Gastroesophageal sphincter (tissue), 4 donors: Measurements from ENCODE around the gene CASP10. TPM values are rescaled to one million over a fixed set of nuclear protein-coding genes. Genes with fewer than 3 reads are reported as not detected.

Experiments used
- ATAC-seq: fragments of 150-250 bp; one replicate; pipeline ENCODE4 v1.9.1; 2016; ENCODE audit warnings: mild to moderate bottlenecking, moderate library complexity
- H3K27ac ChIP-seq, 4 donors: fragments of 200-600 bp; sonication (generic) in 3 of 4; 1 replicate in 3 of 4; 2 replicates in 1 of 4; pipeline ENCODE4 v1.5.1; 2016 to 2019
- H3K27me3 ChIP-seq: fragments of 200-600 bp; sonication (generic); one replicate; pipeline ENCODE4 v1.5.1; 2019
- H3K36me3 ChIP-seq, 2 donors: fragments of 200-600 bp; sonication (generic); one replicate each; pipeline ENCODE4 v1.5.1; 2019; ENCODE audit warnings: control low read depth in 1 of 2
- H3K4me1 ChIP-seq, 3 donors: fragments of 200-600 bp; sonication (generic); 1 replicate in 2 of 3; 2 replicates in 1 of 3; pipeline ENCODE4 v1.5.1; 2016 to 2019; ENCODE audit warnings: control low read depth in 2 of 3
- H3K4me3 ChIP-seq, 2 donors: fragments of 200-600 bp; sonication (generic); one replicate each; pipeline ENCODE4 v1.5.1; 2019; ENCODE audit warnings: mild to moderate bottlenecking in 1 of 2, moderate library complexity in 1 of 2
- H3K9me3 ChIP-seq, 3 donors: fragments of 200-600 bp; sonication (generic); one replicate each; pipeline ENCODE4 v1.5.1; 2017 to 2019; ENCODE audit warnings: control low read depth in 2 of 3
- CTCF ChIP-seq, 4 experiments: fragments of 200-600 bp in 2 of 4; fragments of 450-650 bp in 2 of 4; sonication (generic) in 1 of 4; IDR thresholded peaks; one replicate each; pipeline ENCODE4 v1.5.1; 2017 to 2019; ENCODE audit warnings: antibody characterized with exemption in 4 of 4, mild to moderate bottlenecking in 2 of 4, moderate library complexity in 2 of 4
- EP300 ChIP-seq: sonication (generic); formaldehyde crosslinking; IDR thresholded peaks from one replicate; pipeline ENCODE4 v1.6.1; 2017; ENCODE audit warnings: antibody characterized with exemption, mild to moderate bottlenecking
- POLR2A ChIP-seq, 2 donors: fragments of 450-650 bp; IDR thresholded peaks; one replicate each; pipeline ENCODE4 v1.6.1; 2017; ENCODE audit warnings: antibody characterized with exemption in 2 of 2, mild to moderate bottlenecking in 2 of 2, moderate library complexity in 1 of 2
- POLR2AphosphoS5 ChIP-seq: sonication (generic); formaldehyde crosslinking; IDR thresholded peaks from one replicate; pipeline ENCODE4 v1.6.1; 2017; ENCODE audit warnings: antibody characterized with exemption
- WGBS, 2 donors: methylation state at CpG; one replicate each; pipeline ENCODE4 v1.1.5; 2018; ENCODE audit warnings: low coverage in 1 of 2; 5-methylcytosine and 5-hydroxymethylcytosine counted together
- total RNA-seq, 4 donors: library from RNA; depleted of rRNA; stranded (reverse); fragments of >200 nt; gene quantifications; one replicate each; pipeline ENCODE4 v1.1.0, GENCODE V29; 2016

The CASP10 gene
- total RNA-seq, 4 donors from 2014 or later, result 2.6 to 7.5 (median 6.3) TPM

GRCh38 chr2:201258666-201259615 is 76.0 kb downstream of the CASP10 start:
- ATAC-seq, result no peak
- 26 to 37% methylated on average over 10 to 15 of the region's 15 CpGs for WGBS, 2 donors

GRCh38 chr2:201260302-201260800 is 77.4 kb downstream of the CASP10 start, which contains the start of gene CASP8:
Gene CASP8, plus strand, starts transcription at chr2:201260536. Its CDS starts 5,951 bp downstream, at chr2:201266487.
- TF ChIP-seq EP300, result no peak
- TF ChIP-seq POLR2A (IDR thresholded peaks at IDR 0.05), result peak in 1 of 2 donors; percentile 18
- TF ChIP-seq CTCF (IDR thresholded peaks at IDR 0.05), result no peak
- peak; percentile 9 for TF ChIP-seq POLR2AphosphoS5
- H3K36me3 ChIP-seq, result no peaks in the 10 kb centered on the region
- H3K27me3 ChIP-seq, result no peaks in the 10 kb centered on the region
- H3K27ac ChIP-seq, result peak within 1 kb of the TSS in 3 of 4 donors; percentile 15 to 48 (median 21)
- H3K4me3 ChIP-seq, result peak within 1 kb of the TSS in 1 of 2 donors; percentile 67
- 83% methylated on average over 4 of the region's 10 CpGs; no CpG with 5 or more reads in 1 of the 2 donors for WGBS, 2 donors
- peaks cover 0 to 40% (median 11%) of the 10 kb centered on the region in 3 donors for H3K4me1 ChIP-seq
- H3K9me3 ChIP-seq, result no peaks in the 10 kb centered on the region
- peak; percentile 32 for ATAC-seq

More at GRCh38 chr2:201258666-201259615, 76.0 kb downstream of the CASP10 start:
- no peaks in the 10 kb centered on the region for H3K36me3 ChIP-seq
- H3K27ac ChIP-seq, result peak overlapping the region; percentile 73 to 88 (median 86)
- no peaks in the 10 kb centered on the region for H3K9me3 ChIP-seq
- H3K27me3 ChIP-seq, result no peaks in the 10 kb centered on the region
- H3K4me3 ChIP-seq, result peak overlapping the region; percentile 48 to 67
- H3K4me1 ChIP-seq, result peaks cover 0 to 50% (median 11%) of the 10 kb centered on the region in 3 donors
- TF ChIP-seq EP300 (no peak), POLR2AphosphoS5 (no peak), POLR2A (IDR thresholded peaks at IDR 0.05) (no peak), CTCF (IDR thresholded peaks at IDR 0.05) (peak in 1 of 4 experiments; percentile 31)

GRCh38 chr2:201261471-201261870 is 78.5 kb downstream of the CASP10 start:
- Histone ChIP-seq H3K27me3 (no peaks in the 10 kb centered on the region), H3K27ac (no peak overlapping the region), H3K9me3 (no peaks in the 10 kb centered on the region), H3K4me1 (peaks cover 0 to 40% (median 11%) of the 10 kb centered on the region in 3 donors), H3K36me3 (peaks cover 0 to 2% of the 10 kb centered on the region in 2 donors), H3K4me3 (peak overlapping the region in 1 of 2 donors; percentile 24)
- no peak for ATAC-seq
- 73 to 86% methylated on average over 8 of the region's 9 CpGs for WGBS, 2 donors
- TF ChIP-seq EP300, result no peak
- no peak for TF ChIP-seq CTCF (IDR thresholded peaks at IDR 0.05)
- no peak for TF ChIP-seq POLR2A (IDR thresholded peaks at IDR 0.05)
- no peak for TF ChIP-seq POLR2AphosphoS5

- H3K9me3 ChIP-seq, result no peaks in the 10 kb centered on the region
- peaks cover 0 to 7% of the 10 kb centered on the region in 2 donors for H3K36me3 ChIP-seq
- H3K27ac ChIP-seq, result no peak overlapping the region
- ATAC-seq, result no peak
- 51 to 61% methylated on average over 2 of the region's 2 CpGs for WGBS, 2 donors
- H3K27me3 ChIP-seq, result no peaks in the 10 kb centered on the region
- no peak for TF ChIP-seq CTCF (IDR thresholded peaks at IDR 0.05)
- no peak for TF ChIP-seq EP300
- TF ChIP-seq POLR2AphosphoS5, result no peak
- no peak for TF ChIP-seq POLR2A (IDR thresholded peaks at IDR 0.05)
- H3K4me3 ChIP-seq, result no peak overlapping the region
- peaks cover 0 to 38% (median 11%) of the 10 kb centered on the region in 3 donors for H3K4me1 ChIP-seq
These were observed 79.0 kb downstream of the CASP10 start for GRCh38 chr2:201261906-201262305.
